Measurements from ENCODE around the gene MGRN1.

GRCh38 chr16:4649744-4650442, 25.3 kb downstream of the MGRN1 start:
- TF ChIP-seq EZH2 (IDR thresholded peaks at IDR 0.05; ENCODE audit: borderline replicate concordance, low read depth, low read length, severe bottlenecking) = no peak
- TF ChIP-seq CTCF (IDR thresholded peaks at IDR 0.05; ENCODE audit: extremely low read depth in 1 of 2, insufficient read depth in 1 of 2, low read depth in 1 of 2, low read length in 2 of 2) = no peak
- TF ChIP-seq, protein P1, sequence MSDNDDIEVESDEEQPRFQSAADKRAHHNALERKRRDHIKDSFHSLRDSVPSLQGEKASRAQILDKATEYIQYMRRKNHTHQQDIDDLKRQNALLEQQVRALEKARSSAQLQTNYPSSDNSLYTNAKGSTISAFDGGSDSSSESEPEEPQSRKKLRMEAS (IDR thresholded peaks at IDR 0.05; ENCODE audit: insufficient read depth, insufficient read length) = no peak
- TF ChIP-seq POLR2AphosphoS5 (IDR thresholded peaks at IDR 0.05; ENCODE audit: insufficient read depth, low read depth, low read length) = no peak
- TF ChIP-seq POLR2A (IDR thresholded peaks at IDR 0.05; ENCODE audit: low read depth, low read length) = no peak
- TF ChIP-seq JUN (IDR thresholded peaks at IDR 0.05; ENCODE audit: borderline replicate concordance, insufficient read depth, insufficient read length, low read depth) = no peak
- no peak for TF ChIP-seq MYC (IDR thresholded peaks at IDR 0.05; ENCODE audit: low read depth, low read length)

Measured in endothelial cell of umbilical vein (primary cell).